Type B pancreatic cell (in vitro differentiated cells): ENCODE data around the gene ZNF593OS. TPM values are rescaled to one million over a fixed set of nuclear protein-coding genes. Genes with fewer than 3 reads are reported as not detected.

Source experiments
- DNase-seq: peaks from one replicate; pipeline ENCODE4 v3.0.0; 2021; ENCODE audit warnings: mixed read lengths; ENCODE audit not compliant: unreplicated experiment; ENCODE audit errors: extremely low spot score
- H3K27ac Mint-ChIP-seq: 2 replicates; pipeline ENCODE4 v1.8.0; 2021; ENCODE audit warnings: mild to moderate bottlenecking, mixed read lengths
- H3K27me3 Mint-ChIP-seq: 2 replicates; pipeline ENCODE4 v1.8.0; 2021; ENCODE audit warnings: mixed read lengths
- H3K36me3 Mint-ChIP-seq: 2 replicates; pipeline ENCODE4 v1.8.0; 2021; ENCODE audit warnings: mixed read lengths
- H3K4me1 Mint-ChIP-seq: one replicate; pipeline ENCODE4 v1.8.0; 2021; ENCODE audit warnings: mixed read lengths; ENCODE audit not compliant: unreplicated experiment
- H3K4me3 Mint-ChIP-seq: 2 replicates; pipeline ENCODE4 v1.8.0; 2021; ENCODE audit warnings: mild to moderate bottlenecking, mixed read lengths
- H3K9me3 Mint-ChIP-seq: 2 replicates; pipeline ENCODE4 v1.8.0; 2021; ENCODE audit warnings: mixed read lengths
- total RNA-seq: library from RNA; stranded (reverse); gene quantifications from 2 replicates; pipeline ENCODE4 v1.2.1, GENCODE V29; 2021; ENCODE audit warnings: low replicate concordance
- TF ChIP-seq, protein P1 (sequence below): fragments of 200-600 bp; sonication (generic); conservative IDR thresholded peaks from 2 replicates; pipeline ENCODE4 v1.5.0; 2021; ENCODE audit warnings: antibody characterized with exemption, mild to moderate bottlenecking

Gene ZNF593OS
- total RNA-seq, 1 donor from 2014 or later, result not detected

DNA sequence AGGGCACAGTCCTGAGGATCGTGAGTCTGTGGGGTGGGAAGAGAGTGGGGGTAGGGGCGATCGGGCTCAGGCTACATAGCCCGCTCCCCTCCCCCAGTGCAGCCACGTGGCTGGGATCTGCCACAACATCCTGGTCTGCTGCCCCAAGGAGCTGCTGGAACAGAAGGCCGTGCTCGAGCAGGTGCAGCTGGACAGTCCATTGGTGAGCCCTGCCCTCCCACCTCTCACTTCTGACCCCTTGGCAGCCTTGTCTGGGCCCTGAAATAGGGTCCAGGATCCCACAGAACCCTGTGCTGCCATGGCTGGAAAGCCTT, 10.7 kb upstream of the ZNF593OS start:
- H3K4me3 Mint-ChIP-seq, result no peak overlapping the region
- no peak overlapping the region for H3K27ac Mint-ChIP-seq
- no peaks in the 10 kb centered on the region for H3K9me3 Mint-ChIP-seq
- no peaks in the 10 kb centered on the region for H3K27me3 Mint-ChIP-seq
- TF ChIP-seq, protein P1, sequence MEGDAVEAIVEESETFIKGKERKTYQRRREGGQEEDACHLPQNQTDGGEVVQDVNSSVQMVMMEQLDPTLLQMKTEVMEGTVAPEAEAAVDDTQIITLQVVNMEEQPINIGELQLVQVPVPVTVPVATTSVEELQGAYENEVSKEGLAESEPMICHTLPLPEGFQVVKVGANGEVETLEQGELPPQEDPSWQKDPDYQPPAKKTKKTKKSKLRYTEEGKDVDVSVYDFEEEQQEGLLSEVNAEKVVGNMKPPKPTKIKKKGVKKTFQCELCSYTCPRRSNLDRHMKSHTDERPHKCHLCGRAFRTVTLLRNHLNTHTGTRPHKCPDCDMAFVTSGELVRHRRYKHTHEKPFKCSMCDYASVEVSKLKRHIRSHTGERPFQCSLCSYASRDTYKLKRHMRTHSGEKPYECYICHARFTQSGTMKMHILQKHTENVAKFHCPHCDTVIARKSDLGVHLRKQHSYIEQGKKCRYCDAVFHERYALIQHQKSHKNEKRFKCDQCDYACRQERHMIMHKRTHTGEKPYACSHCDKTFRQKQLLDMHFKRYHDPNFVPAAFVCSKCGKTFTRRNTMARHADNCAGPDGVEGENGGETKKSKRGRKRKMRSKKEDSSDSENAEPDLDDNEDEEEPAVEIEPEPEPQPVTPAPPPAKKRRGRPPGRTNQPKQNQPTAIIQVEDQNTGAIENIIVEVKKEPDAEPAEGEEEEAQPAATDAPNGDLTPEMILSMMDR, result no peak
- H3K36me3 Mint-ChIP-seq, result peaks cover 8% of the 10 kb centered on the region
- H3K4me1 Mint-ChIP-seq, result peaks cover 6% of the 10 kb centered on the region
- no peak for DNase-seq

DNA sequence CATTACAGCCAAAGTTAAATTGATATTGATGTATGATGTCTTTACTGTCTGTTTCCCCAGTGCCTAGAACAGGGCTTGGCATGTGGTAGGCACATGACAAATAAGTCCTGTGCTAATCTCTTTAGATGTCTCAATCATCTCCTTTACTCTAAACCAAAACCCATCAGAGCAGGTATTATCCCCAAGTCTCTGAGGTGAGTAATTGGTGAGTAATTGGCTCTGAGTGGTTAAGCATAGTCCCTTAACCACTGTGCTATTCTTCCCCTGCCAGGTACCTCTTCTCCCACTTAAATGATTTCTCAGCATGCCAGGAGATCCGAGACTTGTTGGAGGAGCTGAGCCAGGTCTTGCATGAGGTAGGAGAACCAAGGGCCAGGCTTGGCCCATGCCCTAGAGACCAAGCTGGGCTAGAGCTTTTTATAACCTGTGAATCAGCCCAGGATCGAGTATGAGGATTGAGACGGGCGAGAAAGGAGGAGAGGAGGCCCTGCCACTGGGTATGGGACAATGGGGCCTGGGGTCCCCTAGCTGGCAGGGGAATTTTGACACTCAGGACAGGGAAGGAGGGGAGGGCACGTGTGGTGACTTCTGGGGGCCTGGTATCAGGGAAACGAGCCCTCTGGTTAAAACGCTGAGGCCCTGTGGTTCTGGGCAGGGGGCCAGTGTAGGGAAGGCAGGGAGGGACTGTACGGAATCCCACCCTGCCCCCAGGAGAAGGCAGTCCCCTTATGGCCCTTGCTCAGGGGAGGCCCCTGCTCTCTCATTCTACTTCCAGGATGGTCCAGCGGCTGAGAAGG, 10.2 kb upstream of the ZNF593OS start:
- no peak for DNase-seq
- Mint-ChIP-seq H3K9me3 (no peaks in the 10 kb centered on the region), H3K4me1 (peaks cover 6% of the 10 kb centered on the region), H3K27ac (no peak overlapping the region), H3K36me3 (peaks cover 8% of the 10 kb centered on the region), H3K27me3 (no peaks in the 10 kb centered on the region), H3K4me3 (no peak overlapping the region)
- TF ChIP-seq, protein P1, result no peak

DNA sequence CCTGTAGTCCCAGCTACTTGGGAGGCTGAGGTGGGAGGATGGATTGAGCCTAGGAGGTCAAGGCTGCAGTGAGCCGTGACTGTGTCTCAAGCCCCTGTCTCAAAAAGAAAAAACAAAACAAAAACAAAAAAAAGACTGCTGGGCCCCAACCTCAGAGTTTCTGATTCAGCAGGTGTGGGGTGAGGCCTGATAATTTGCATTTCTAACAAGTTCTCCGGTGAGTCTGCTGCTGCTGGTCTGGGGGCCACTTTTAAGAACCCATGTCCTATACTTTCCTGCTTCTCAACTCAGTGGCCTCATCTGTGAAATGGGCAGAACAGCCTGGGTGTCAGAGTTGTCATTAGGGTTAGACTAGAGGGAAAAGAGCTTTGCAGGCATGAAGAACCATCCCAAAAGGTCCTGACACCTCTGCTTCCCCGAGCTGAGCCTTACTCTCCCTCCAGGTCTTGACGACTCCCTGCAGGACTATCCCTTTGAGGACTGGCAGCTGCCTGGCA, 8.4 kb upstream of the ZNF593OS start:
- Mint-ChIP-seq H3K27me3 (no peaks in the 10 kb centered on the region), H3K27ac (no peak overlapping the region), H3K4me3 (no peak overlapping the region), H3K36me3 (peaks cover 5% of the 10 kb centered on the region), H3K4me1 (peaks cover 6% of the 10 kb centered on the region), H3K9me3 (no peaks in the 10 kb centered on the region)
- no peak for DNase-seq
- TF ChIP-seq, protein P1, result no peak

GRCh38 chr1:26177182-26177684, 5.6 kb upstream of the ZNF593OS start, which contains the start of gene CNKSR1:
Gene CNKSR1 (plus strand): TSS chr1:26177491. CDS start chr1:26177548, 57 bp downstream.
- Mint-ChIP-seq H3K4me3 (peak within 1 kb of the TSS; percentile 93), H3K27me3 (no peaks in the 10 kb centered on the region), H3K36me3 (peaks cover 5% of the 10 kb centered on the region), H3K27ac (peak within 1 kb of the TSS; percentile 100), H3K4me1 (peaks cover 6% of the 10 kb centered on the region), H3K9me3 (no peaks in the 10 kb centered on the region)
- DNase-seq, result no peak
- TF ChIP-seq, protein P1, result no peak

- Mint-ChIP-seq H3K27me3 (no peaks in the 10 kb centered on the region), H3K9me3 (no peaks in the 10 kb centered on the region), H3K36me3 (no peaks in the 10 kb centered on the region), H3K4me3 (no peak overlapping the region), H3K27ac (no peak overlapping the region), H3K4me1 (peaks cover 6% of the 10 kb centered on the region)
- no peak for DNase-seq
- TF ChIP-seq, protein P1, result no peak
Observed at GRCh38 chr1:26175346-26175745, 3.7 kb upstream of the ZNF593OS start.
